Stimulated activated naive CD4-positive, alpha-beta T cell treated with Interleukin-2 at 50 U/mL for 16 hours (primary cell): ENCODE results near the gene CDK4.

Source experiments
- DNase-seq: peaks from one replicate; lab custom pipeline; 2025; lab: John Stamatoyannopoulos, UW

CDK4 gene

GRCh38 chr12:57739914-57740538 lies 12.1 kb downstream of the CDK4 start:
- DNase-seq, result no peak

- DNase-seq, result no peak
Measured at GRCh38 chr12:57739387-57739786, 12.7 kb downstream of the CDK4 start.

GRCh38 chr12:57738661-57739237 lies 13.4 kb downstream of the CDK4 start, which contains the start of gene AGAP2:
Gene AGAP2, minus strand, starts transcription at chr12:57738742. Its CDS starts 496 bp downstream, at chr12:57738246.
- no peak for DNase-seq

GRCh38 chr12:57737467-57738460 lies 14.3 kb downstream of the CDK4 start:
- DNase-seq, result no peak

- no peak for DNase-seq
Measured at GRCh38 chr12:57736741-57737466, 15.2 kb downstream of the CDK4 start.

DNA sequence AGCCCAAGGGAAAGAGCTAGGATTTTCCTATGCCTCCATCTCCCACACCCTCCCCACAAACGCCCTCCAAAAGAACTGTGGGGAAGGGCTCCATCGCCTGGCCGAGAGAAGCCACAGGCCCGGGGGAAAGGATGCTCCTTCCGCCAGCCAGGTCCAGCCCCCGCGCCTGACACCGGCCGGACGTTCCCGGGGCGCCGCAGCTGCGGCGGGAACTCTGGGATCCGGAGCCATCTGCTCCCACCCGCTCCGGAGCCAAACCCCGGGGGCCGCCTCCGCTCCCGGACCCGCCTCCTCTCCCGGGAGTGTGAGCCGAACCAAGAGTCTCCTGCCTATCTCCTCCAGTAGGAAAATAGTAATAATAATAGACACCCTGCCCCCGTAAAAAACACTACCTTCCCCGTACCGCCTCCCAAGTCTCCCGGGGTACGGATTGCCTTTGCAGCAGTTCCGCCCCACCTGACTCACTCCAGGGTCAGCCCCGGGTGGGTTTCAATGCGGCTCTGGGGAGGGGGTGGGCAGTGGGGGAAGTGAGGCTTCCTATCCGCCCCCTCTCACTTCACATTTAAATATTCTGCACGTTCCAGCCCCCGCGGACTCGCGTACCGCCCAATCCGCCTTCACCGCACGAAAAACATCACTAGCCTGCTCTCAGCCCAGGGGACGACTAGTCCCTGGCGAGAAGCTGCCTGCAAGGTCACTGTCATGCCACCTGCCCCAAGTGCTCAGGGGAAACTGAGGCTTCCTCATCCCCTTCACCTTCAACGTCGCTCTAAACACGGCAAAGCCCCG lies 16.0 kb downstream of the CDK4 start:
- no peak for DNase-seq

DNA sequence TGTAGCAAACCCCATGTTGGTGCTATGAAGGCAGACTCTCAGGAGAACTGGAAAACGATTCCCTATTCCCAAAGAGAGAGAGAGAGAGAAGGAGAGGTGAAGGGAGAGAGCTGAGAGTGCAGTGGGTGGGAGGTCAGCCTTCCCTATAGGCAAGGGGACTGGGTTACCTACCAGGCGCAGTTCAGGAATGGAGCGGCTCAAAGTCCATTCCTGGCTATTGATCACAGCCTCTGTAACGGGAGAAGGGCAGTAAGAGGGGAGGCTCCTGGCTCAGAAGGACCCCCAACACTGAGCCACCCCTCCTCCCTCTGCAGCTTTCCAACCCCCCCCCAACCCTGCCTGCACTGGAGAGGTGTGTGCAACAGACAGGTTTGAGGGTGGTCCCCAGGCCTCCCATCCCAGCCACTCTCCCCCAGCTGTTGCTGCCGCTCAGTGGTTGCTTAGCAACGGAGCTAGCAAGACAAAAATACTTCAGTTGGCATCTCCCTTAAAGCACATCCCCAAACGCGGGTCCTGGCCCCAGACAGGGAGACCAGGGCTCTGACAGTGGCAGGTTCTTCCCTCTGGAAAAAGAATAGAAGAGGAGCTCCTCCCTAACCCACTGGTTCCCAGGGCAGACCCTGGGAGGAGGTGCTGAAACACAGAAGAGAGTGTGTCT lies 16.8 kb downstream of the CDK4 start:
- no peak for DNase-seq

DNA sequence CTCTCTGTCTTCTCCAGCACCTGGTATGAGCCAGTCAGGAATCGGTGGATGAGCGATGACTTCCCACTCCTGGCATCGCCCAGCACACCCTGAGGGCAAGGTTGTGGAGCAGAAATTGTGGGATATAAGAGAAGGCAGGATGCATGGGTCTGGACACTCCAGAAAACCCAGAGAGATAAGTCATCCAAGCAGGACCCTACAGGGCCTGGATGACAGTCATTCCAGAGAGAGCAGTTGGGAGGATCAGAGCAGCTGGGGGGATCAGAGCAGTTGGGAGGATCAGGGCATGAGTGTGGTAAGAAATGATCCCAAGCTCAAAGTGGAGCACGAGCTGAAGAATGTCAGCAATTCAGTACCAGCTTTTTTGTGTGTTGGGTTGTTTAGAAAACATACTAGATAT lies 17.5 kb downstream of the CDK4 start:
- no peak for DNase-seq

- no peak for DNase-seq
Measured at GRCh38 chr12:57733928-57734327, 18.2 kb downstream of the CDK4 start.

- DNase-seq, result no peak
Measured at GRCh38 chr12:57732726-57733593, 19.1 kb downstream of the CDK4 start.

DNA sequence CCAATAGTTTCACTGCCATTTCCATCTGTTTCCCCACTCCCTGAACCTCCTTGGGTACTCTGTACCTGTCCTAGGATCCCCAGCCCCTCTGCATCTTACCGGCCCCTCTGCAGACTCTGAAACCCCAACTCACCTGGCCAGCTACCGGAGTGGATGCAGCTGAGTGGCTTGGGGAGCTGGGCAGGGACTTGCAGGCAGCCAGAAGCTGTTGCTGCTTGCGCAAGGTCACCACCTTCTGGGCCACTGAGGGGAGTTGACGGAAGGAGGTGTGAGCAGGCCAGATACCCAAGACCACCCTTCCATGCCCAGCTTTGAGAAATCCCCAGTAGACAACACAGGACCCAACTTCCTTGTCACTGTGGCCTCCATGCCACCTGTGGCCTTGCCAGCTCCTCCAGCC lies 19.8 kb downstream of the CDK4 start:
- DNase-seq, result no peak

DNA sequence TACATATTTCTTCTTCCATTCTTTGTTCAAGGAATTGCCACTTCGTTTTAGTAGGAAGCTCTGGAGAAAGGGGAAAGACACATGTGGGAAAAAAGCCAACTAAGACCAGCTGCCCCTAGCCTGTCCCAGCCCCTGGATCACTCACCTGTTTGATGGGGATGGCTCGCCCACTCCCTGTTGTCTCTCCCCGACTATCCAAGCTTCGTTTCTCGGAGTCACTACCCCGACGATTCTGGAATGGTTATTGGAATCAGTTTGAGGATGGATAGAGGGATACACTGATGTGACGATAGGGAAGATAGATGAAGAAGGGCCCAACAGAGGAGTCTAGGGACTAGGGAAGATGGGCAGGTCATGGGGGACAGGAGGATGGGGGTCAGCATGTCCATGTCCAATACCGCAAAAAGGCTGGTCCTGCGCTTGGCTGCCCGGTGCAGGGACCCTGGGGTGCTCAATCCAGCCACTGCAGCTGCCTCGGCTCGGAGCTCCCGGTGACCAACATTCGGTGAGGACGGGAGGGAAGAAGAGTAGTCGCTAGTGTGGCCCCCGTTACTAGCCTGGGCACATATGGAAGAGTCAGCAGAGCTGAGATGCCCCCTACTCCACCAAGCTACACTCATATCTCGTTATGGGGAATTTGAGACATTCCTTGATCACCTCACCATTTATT lies 20.6 kb downstream of the CDK4 start:
- DNase-seq, result no peak

DNA sequence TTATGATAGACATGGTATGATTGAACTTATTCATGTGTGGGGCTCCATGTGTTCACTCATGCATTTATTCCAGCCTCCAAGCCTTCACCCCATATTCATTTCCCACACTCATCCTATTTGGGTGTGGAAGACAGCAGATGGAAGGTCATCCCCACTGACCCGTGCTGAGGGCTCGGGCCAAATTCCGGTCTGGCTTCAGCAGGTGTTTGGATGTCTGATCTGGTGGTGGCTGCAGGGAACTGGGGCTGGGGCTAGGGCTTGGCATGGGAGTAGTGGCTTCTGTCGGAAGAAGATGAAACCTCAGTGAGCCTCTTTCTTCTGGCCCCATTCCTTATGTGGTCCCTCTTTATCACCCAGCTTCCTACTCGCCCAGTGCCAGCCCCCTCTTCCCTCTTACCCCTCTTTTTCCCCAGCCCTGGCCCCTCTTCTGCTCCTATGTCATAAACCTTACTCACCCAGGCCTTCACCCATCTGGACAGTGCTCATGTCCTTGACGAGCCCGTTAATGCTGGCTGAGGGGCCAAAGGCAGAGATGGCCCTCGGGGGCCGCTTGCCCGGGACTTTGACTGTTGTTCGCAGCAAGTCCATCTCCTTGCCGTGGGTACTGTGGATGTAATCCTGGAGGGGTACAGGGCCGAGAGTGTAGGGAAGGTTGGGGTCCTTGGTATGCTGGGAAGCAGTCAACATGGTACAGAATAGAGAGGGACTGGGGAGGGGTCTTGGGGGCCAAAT lies 21.6 kb downstream of the CDK4 start:
- no peak for DNase-seq

GRCh38 chr12:57729321-57729844 lies 22.7 kb downstream of the CDK4 start:
- no peak for DNase-seq

GRCh38 chr12:57727758-57728395 lies 24.2 kb downstream of the CDK4 start:
- DNase-seq, result no peak

GRCh38 chr12:57726884-57727757 lies 25.0 kb downstream of the CDK4 start:
- DNase-seq, result no peak
